H1 (cell line): ENCODE results near the gene CSNK1G3. TPM values are rescaled to one million over a fixed set of nuclear protein-coding genes. Genes with fewer than 3 reads are reported as not detected.

ENCODE experiments used
- CTCF ChIA-PET: fragments of 300-600 bp; sonication (Branson Sonifier 250); formaldehyde crosslinking; loops from one replicate; lab custom pipeline; 2021; ENCODE audit not compliant: partially characterized antibody; lab: Charles Lee
- POLR2A ChIA-PET: fragments of 300-600 bp; sonication (Branson Sonifier 250); formaldehyde crosslinking; loops from one replicate; lab custom pipeline; 2021; ENCODE audit warnings: inconsistent platforms; ENCODE audit not compliant: partially characterized antibody; lab: Charles Lee
- DNase-seq, 2 experiments: peaks; one replicate each; pipeline versions ENCODE4 v3.0.0 to v3.0.0-alpha.2; 2010 to 2022; ENCODE audit warnings: low spot score in 2 of 2, low read depth in 1 of 2, mixed read lengths in 1 of 2
- FAIRE-seq: peaks from 2 replicates; lab custom pipeline; 2011; peaks lifted over from hg19 to GRCh38; lab: Jason Lieb, UNC
- H2AFZ ChIP-seq: 2 replicates; pipeline ENCODE4 v1.8.1; 2012; ENCODE audit warnings: low read length, inconsistent platforms
- H2AK5ac ChIP-seq: 2 replicates; pipeline ENCODE4 v1.6.1; 2013; ENCODE audit warnings: low read depth, low read length
- H2BK120ac ChIP-seq: replicated peaks from 2 replicates; pipeline ENCODE3; 2013; ENCODE audit warnings: low read depth, low read length, inconsistent platforms
- H2BK12ac ChIP-seq: 2 replicates; pipeline ENCODE4 v1.6.1; 2013; ENCODE audit warnings: low read depth, low read length
- H2BK15ac ChIP-seq: 2 replicates; pipeline ENCODE4 v1.6.1; 2013; ENCODE audit warnings: low read length
- H2BK20ac ChIP-seq: 2 replicates; pipeline ENCODE4 v1.6.1; 2013; ENCODE audit warnings: low read length
- H2BK5ac ChIP-seq: 2 replicates; pipeline ENCODE4 v1.6.1; 2013; ENCODE audit warnings: low read depth, low read length
- H3K14ac ChIP-seq: 2 replicates; pipeline ENCODE4 v1.6.1; 2013; ENCODE audit warnings: inconsistent platforms; ENCODE audit not compliant: insufficient read length
- H3K18ac ChIP-seq: 2 replicates; pipeline ENCODE4 v1.6.1; 2013; ENCODE audit warnings: low read length; ENCODE audit errors: extremely low read depth
- H3K23ac ChIP-seq: 2 replicates; pipeline ENCODE4 v1.6.1; 2013; ENCODE audit warnings: inconsistent platforms; ENCODE audit not compliant: insufficient read length
- H3K23me2 ChIP-seq: 2 replicates; pipeline ENCODE4 v1.6.1; 2013; ENCODE audit warnings: low read depth, low read length
- H3K27ac ChIP-seq: 2 replicates; pipeline ENCODE4 v1.6.1; 2011; ENCODE audit warnings: low read depth, low read length, inconsistent platforms
- H3K27me3 ChIP-seq, 4 experiments: replicated peaks in 1 of 4; 1 replicate in 1 of 4; 2 replicates in 3 of 4; pipeline versions ENCODE4 v1.6.1 to v1.8.1; 2011 to 2013; ENCODE audit warnings: low read length in 3 of 4, mild to moderate bottlenecking in 3 of 4, inconsistent platforms in 2 of 4, mixed read lengths in 2 of 4, moderate library complexity in 1 of 4; ENCODE audit not compliant: control insufficient read depth in 3 of 4, insufficient read depth in 3 of 4; ENCODE audit errors: extremely low read depth in 1 of 4
- H3K36me3 ChIP-seq, 4 experiments: 2 replicates each; pipeline versions ENCODE4 v1.6.1 to v1.8.1; 2011 to 2013; ENCODE audit warnings: mild to moderate bottlenecking in 4 of 4, low read length in 3 of 4, moderate library complexity in 2 of 4, control low read depth in 1 of 4, inconsistent platforms in 1 of 4; ENCODE audit not compliant: insufficient read depth in 4 of 4, control insufficient read depth in 2 of 4
- H3K4ac ChIP-seq: replicated peaks from 2 replicates; pipeline ENCODE3; 2013; ENCODE audit warnings: low read length, low read depth, mixed read lengths, inconsistent platforms; ENCODE audit not compliant: insufficient read length
- H3K4me1 ChIP-seq, 4 experiments: replicated peaks in 1 of 4; 1 replicate in 1 of 4; 2 replicates in 3 of 4; pipeline versions ENCODE4 v1.6.1 to v1.8.1; 2011 to 2013; ENCODE audit warnings: low read length in 3 of 4, inconsistent platforms in 2 of 4, mixed read lengths in 1 of 4; ENCODE audit not compliant: insufficient read depth in 4 of 4, control insufficient read depth in 3 of 4
- H3K4me2 ChIP-seq, 2 experiments: 2 replicates each; pipeline versions ENCODE4 v1.6.1 to v1.8.1; 2011 to 2013; ENCODE audit warnings: low read depth in 2 of 2, low read length in 2 of 2, control low read depth in 1 of 2, inconsistent platforms in 1 of 2, mild to moderate bottlenecking in 1 of 2; ENCODE audit not compliant: insufficient read depth in 1 of 2
- H3K4me3 ChIP-seq, 4 experiments: fragments of 200-600, 300-600 bp in 1 of 4; sonication (generic), shearing (Covaris generic), sonication (Bioruptor Twin) in 1 of 4; 2 replicates each; pipeline versions ENCODE4 v1.5.1 to v1.8.1; 2011 to 2016; ENCODE audit warnings: low read length in 4 of 4, low read depth in 3 of 4, control low read depth in 2 of 4, inconsistent platforms in 2 of 4, mild to moderate bottlenecking in 2 of 4, mixed read lengths in 1 of 4, moderate library complexity in 1 of 4; ENCODE audit not compliant: insufficient read depth in 2 of 4; ENCODE audit errors: extremely low read depth in 1 of 4
- H3K56ac ChIP-seq: replicated peaks from 2 replicates; pipeline ENCODE3; 2013; ENCODE audit warnings: low read depth, mild to moderate bottlenecking, mixed read lengths, low read length, inconsistent platforms; ENCODE audit not compliant: insufficient read length
- H3K79me1 ChIP-seq: 2 replicates; pipeline ENCODE4 v1.6.1; 2013; ENCODE audit warnings: low read depth, low read length, control low read depth
- H3K79me2 ChIP-seq, 2 experiments: 2 replicates each; pipeline versions ENCODE4 v1.6.1 to v1.8.1; 2012 to 2013; ENCODE audit warnings: low read length in 2 of 2, mild to moderate bottlenecking in 2 of 2, inconsistent platforms in 1 of 2; ENCODE audit not compliant: insufficient read depth in 2 of 2, control insufficient read depth in 1 of 2
- H3K9ac ChIP-seq, 4 experiments: replicated peaks in 1 of 4; 1 replicate in 1 of 4; 2 replicates in 3 of 4; pipeline versions ENCODE4 v1.6.1 to v1.8.1; 2011 to 2013; ENCODE audit warnings: low read depth in 3 of 4, low read length in 3 of 4, control low read depth in 2 of 4, mild to moderate bottlenecking in 2 of 4, moderate library complexity in 2 of 4, inconsistent platforms in 1 of 4; ENCODE audit errors: extremely low read depth in 1 of 4
- H3K9me3 ChIP-seq, 2 experiments: 2 replicates each; pipeline versions ENCODE4 v1.6.1 to v1.8.1; 2012 to 2013; ENCODE audit warnings: mild to moderate bottlenecking in 2 of 2, moderate library complexity in 2 of 2, control low read depth in 1 of 2, inconsistent platforms in 1 of 2, low read depth in 1 of 2, low read length in 1 of 2, mixed read lengths in 1 of 2; ENCODE audit not compliant: insufficient read depth in 2 of 2
- H4K20me1 ChIP-seq, 2 experiments: replicated peaks in 1 of 2; 2 replicates each; pipeline versions ENCODE3 to v1.8.1; 2011 to 2013; ENCODE audit warnings: inconsistent platforms in 2 of 2, low read length in 2 of 2, mild to moderate bottlenecking in 1 of 2; ENCODE audit not compliant: insufficient read depth in 2 of 2, control insufficient read depth in 1 of 2
- H4K5ac ChIP-seq: 2 replicates; pipeline ENCODE4 v1.6.1; 2013; ENCODE audit warnings: low read length, low read depth, mixed read lengths, inconsistent platforms; ENCODE audit not compliant: insufficient read length
- H4K8ac ChIP-seq: 2 replicates; pipeline ENCODE4 v1.8.0; 2013; ENCODE audit warnings: mild to moderate bottlenecking, moderate library complexity, low read length, inconsistent platforms; ENCODE audit not compliant: insufficient read depth; ENCODE audit errors: extremely low read depth
- H4K91ac ChIP-seq: replicated peaks from 2 replicates; pipeline ENCODE3; 2013; ENCODE audit warnings: low read length, mixed read lengths, inconsistent platforms; ENCODE audit not compliant: insufficient read length
- SAP30 ChIP-seq: fragments of 300-600 bp; sonication (generic); IDR thresholded peaks from 2 replicates; pipeline ENCODE4 v1.7.1; 2012; ENCODE audit warnings: low read length, moderate library complexity, mild to moderate bottlenecking, inconsistent platforms; ENCODE audit not compliant: insufficient read depth, insufficient replicate concordance
- polyA plus RNA-seq, 7 experiments: library from polyadenylated mRNA; depleted of rRNA in 3 of 7; stranded (reverse) in 5 of 7; unstranded in 2 of 7; fragments of >200 nt in 5 of 7; fragments of 200-250 nt in 2 of 7; gene quantifications; 1 replicate in 5 of 7; 2 replicates in 1 of 7; 4 replicates in 1 of 7; pipeline versions ENCODE4 v1.2.1 to v1.2.3, GENCODE V29; 2011 to 2013; ENCODE audit warnings: missing spikeins in 2 of 7, mixed read lengths in 2 of 7
- total RNA-seq: library from RNA; stranded (reverse); fragmentation: NEBNext Ultra II Directional; extraction: Animal tissue kit (Norgen Biotek cat#: 25700); gene quantifications from 2 replicates; pipeline ENCODE4 v1.2.1, GENCODE V29; 2021

CSNK1G3 gene
- total and polyA plus RNA-seq, 2 of the 8 experiments (the other 6 are each of a cell fraction or from before 2014, with no cell fraction given) = 10.6 to 58.9 TPM

DNA sequence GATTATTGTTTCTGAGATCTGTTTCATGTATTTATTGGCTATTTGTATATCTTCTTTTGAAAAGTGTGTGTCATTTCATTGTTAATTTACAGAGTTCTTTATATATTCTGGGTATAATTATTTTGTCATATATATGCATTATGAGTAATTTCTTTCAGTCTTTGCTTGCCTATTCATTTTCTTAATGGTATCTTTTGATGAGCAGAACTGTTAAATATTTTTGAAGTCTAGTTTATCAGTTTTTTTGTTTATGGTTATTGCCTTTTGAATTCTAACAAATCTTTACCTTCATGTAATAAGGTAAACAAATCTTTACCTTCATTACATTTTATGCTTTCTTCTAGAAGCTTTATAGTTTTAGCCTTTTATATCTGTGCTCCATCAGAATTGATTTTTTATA lies 66.4 kb downstream of the CSNK1G3 start:
- ChIA-PET CTCF (no interaction called here), POLR2A (no interaction called here)
- no peak overlapping the region for H3K18ac ChIP-seq
- H3K4me3 ChIP-seq = no peak overlapping the region
- no peak overlapping the region for H2BK12ac ChIP-seq
- no peak overlapping the region for H3K9ac ChIP-seq
- H3K23ac ChIP-seq = no peak overlapping the region
- H3K56ac ChIP-seq = no peak overlapping the region
- 0 out of 4 replicates have a peak, but pooled peaks cover 0 to 3% of the 10 kb centered on the region in 2 experiments for H3K79me2 ChIP-seq
- peaks cover 0 to 18% (median 0%) of the 10 kb centered on the region in 4 experiments; a peak in 2 of 8 replicates for H3K36me3 ChIP-seq
- no peaks in the 10 kb centered on the region for H3K23me2 ChIP-seq
- H2BK15ac ChIP-seq = no peak overlapping the region
- H3K4me1 ChIP-seq = peaks cover 0 to 4% (median 1%) of the 10 kb centered on the region in 4 experiments; a peak in 3 of 7 replicates
- no peak overlapping the region for H3K4me2 ChIP-seq
- no peaks in the 10 kb centered on the region for H3K27me3 ChIP-seq
- no peak overlapping the region for H4K91ac ChIP-seq
- no peak overlapping the region for H3K14ac ChIP-seq
- no peak overlapping the region for H4K8ac ChIP-seq
- H2BK120ac ChIP-seq = no peak overlapping the region
- H3K9me3 ChIP-seq = no peaks in the 10 kb centered on the region
- no peak overlapping the region for H4K5ac ChIP-seq
- H3K4ac ChIP-seq = no peak overlapping the region
- H2AK5ac ChIP-seq = no peak overlapping the region
- H4K20me1 ChIP-seq = no peaks in the 10 kb centered on the region
- DNase-seq (no peak), FAIRE-seq (no peak)
- no peaks in the 10 kb centered on the region for H3K79me1 ChIP-seq
- H2BK20ac ChIP-seq = no peak overlapping the region
- no peak overlapping the region for H3K27ac ChIP-seq
- TF ChIP-seq SAP30 = no peak
- H2AFZ ChIP-seq = no peak overlapping the region
- H2BK5ac ChIP-seq = no peak overlapping the region
